Activated T-helper 1 cell treated with anti-CD3 and anti-CD28 coated beads, Interleukin-12 subunit alpha, Interleukin-12 subunit beta, Interleukin-2, Interleukin-4 antibody, amounts not matched to agents 30 ng/mL and 10 ng/mL and 1 ng/mL, durations not matched to agents 14 hours and 24 hours and 36 hours (primary cell): ENCODE results near the gene CASTOR1. TPM values are rescaled to one million over a fixed set of nuclear protein-coding genes. Genes with fewer than 3 reads are reported as not detected.

Source experiments
- DNase-seq: peaks from one replicate; pipeline ENCODE4 v3.0.0; 2021; ENCODE audit warnings: low spot score
- H3K27ac Mint-ChIP-seq: one replicate; pipeline ENCODE4 v1.8.0; 2021; ENCODE audit warnings: mild to moderate bottlenecking, mixed read lengths
- H3K27me3 Mint-ChIP-seq: one replicate; pipeline ENCODE4 v1.8.0; 2022; ENCODE audit warnings: mild to moderate bottlenecking, moderate library complexity, mixed read lengths; ENCODE audit not compliant: insufficient read depth
- H3K36me3 Mint-ChIP-seq: one replicate; pipeline ENCODE4 v1.8.0; 2021; ENCODE audit warnings: low read depth, mixed read lengths
- H3K4me1 Mint-ChIP-seq: one replicate; pipeline ENCODE4 v1.8.0; 2021; ENCODE audit warnings: low read depth, mixed read lengths
- H3K4me3 Mint-ChIP-seq: one replicate; pipeline ENCODE4 v1.8.0; 2021; ENCODE audit warnings: mild to moderate bottlenecking, moderate library complexity, mixed read lengths
- H3K9me3 Mint-ChIP-seq: one replicate; pipeline ENCODE4 v1.8.0; 2021; ENCODE audit warnings: mixed read lengths
- intact Hi-C: fragments of 100-400 bp; cut with micrococcal nuclease; formaldehyde crosslinking; loops from one replicate; pipeline ENCODE4 v1.15.1; 2024
- total RNA-seq: library from RNA; stranded (reverse); gene quantifications from 2 replicates; pipeline ENCODE4 v1.2.3, GENCODE V29; 2022

Gene CASTOR1
- total RNA-seq, 1 donor from 2014 or later = 8.8 TPM

DNA sequence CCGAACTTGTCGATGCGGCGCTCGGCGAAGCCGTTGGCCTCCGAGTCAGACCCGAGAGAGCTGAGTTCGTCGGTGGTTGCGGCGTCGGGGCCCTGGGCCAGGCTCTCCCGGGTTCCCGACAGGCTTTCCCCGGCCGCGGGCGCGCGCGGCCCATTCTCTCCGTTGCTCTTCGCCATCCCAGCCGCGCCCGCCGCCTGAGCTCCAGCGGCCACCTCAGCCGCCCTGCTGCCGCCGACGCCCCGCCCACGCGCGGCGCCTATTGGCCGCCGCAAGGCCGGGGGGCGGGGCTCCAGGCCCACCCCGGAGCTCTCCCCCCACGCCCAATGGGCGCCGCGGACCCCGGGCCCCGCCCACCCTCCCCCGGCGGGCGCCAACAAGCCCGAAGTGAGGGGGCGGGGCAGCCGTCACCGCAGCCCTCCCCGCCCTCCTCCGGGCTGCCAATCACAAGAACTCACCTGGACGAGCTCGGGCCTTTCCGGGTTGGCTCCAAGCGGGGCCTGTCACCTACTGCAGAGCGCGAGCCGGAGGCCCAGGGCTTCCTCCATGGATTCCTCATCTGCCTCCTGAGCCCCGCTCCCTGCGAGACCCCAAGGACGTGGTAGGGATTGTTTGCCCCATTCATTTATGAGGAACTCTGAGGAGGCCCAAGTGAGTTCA is 37.5 kb upstream of the CASTOR1 start, which contains the start of gene TBC1D10A:
TBC1D10A (minus strand) TSS at position 236 of the 657 bp plus-strand sequence; CDS start at position 176, 60 bp downstream.
- Mint-ChIP-seq H3K9me3 (no peaks in the 10 kb centered on the region), H3K4me1 (peaks cover 48% of the 10 kb centered on the region), H3K4me3 (peak within 1 kb of the TSS; percentile 89), H3K36me3 (peaks cover 20% of the 10 kb centered on the region), H3K27ac (peak within 1 kb of the TSS; percentile 60), H3K27me3 (no peaks in the 10 kb centered on the region)
- DNase-seq = peak; percentile 90
- intact Hi-C loops = loop anchor here (1.0 to 2.0 kb wide), 6 partner anchors 22 to 98 kb away; partner anchors contain the start of genes CASTOR1, MTFP1, RNF215 and SF3A1

DNA sequence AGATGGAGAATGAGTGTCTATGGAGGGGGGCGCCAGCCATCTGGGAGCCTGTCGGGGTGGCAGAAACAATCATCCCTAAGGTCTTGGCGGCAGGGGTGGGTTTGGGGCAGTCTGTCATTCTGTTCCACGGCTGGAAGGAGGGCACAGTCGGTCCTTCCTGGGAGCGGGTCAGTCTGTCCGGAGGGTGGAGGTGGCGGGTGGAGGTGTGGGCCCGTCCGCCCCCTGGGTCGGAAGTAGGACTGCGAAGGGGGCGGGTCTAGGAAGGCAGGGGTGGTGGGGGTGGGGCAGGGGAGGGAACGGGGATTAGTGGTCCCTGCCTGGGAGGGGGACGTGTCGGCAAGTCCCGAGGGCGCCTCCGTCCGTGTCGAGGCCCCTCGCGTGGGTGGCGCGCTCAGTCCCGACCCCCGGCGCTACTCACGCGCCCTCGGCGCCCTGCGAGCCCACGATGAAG is 37.0 kb upstream of the CASTOR1 start:
- peak overlapping the region; percentile 89 for H3K4me3 Mint-ChIP-seq
- DNase-seq = no peak
- H3K4me1 Mint-ChIP-seq = peaks cover 54% of the 10 kb centered on the region
- H3K9me3 Mint-ChIP-seq = no peaks in the 10 kb centered on the region
- H3K27ac Mint-ChIP-seq = peak overlapping the region; percentile 44
- intact Hi-C loops = loop anchor here (1.0 to 2.0 kb wide), 3 partner anchors 37 to 99 kb away; partner anchors contain the start of genes CASTOR1 and MTFP1
- peaks cover 20% of the 10 kb centered on the region for H3K36me3 Mint-ChIP-seq
- H3K27me3 Mint-ChIP-seq = no peaks in the 10 kb centered on the region

GRCh38 chr22:30325724-30326254 is 36.5 kb upstream of the CASTOR1 start:
- peak overlapping the region; percentile 44 for H3K27ac Mint-ChIP-seq
- H3K36me3 Mint-ChIP-seq = peaks cover 20% of the 10 kb centered on the region
- H3K4me3 Mint-ChIP-seq = peak overlapping the region; percentile 89
- no peaks in the 10 kb centered on the region for H3K9me3 Mint-ChIP-seq
- no peak for DNase-seq
- intact Hi-C loops = loop anchor here (1.0 to 2.0 kb wide), 3 partner anchors 36 to 99 kb away; partner anchors contain the start of genes CASTOR1 and MTFP1
- no peaks in the 10 kb centered on the region for H3K27me3 Mint-ChIP-seq
- H3K4me1 Mint-ChIP-seq = peaks cover 56% of the 10 kb centered on the region

DNA sequence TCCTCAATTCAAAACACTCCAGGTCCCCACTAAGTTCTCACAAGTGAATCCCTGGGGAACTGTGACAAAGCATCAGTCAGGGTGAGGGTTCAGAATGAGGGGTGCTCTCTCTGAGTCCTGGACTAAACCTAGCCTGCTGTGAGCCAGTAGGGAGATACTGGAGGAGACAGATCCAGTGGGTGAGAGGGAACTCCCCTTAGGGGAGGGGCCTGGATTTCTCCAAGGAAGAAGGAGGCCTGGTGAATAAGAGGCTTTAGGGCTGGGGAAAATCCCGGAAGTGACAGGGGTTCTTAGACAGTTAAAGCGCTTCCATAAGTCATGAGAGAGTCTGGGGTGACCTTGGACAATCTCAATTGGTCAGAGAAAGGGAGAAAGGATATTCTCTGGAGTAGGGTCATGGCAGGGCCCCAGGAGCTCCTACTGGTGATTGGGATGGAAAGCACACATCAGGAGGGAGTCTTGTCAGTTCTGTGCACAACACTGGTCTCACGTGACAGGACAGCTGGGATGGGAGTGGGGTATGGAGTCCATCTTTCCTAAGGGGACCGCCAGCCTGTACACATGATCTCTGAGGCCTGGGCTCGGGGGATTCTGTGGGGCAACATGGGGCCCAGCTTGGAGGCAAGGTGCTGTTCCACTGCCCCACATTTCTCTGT is 35.9 kb upstream of the CASTOR1 start:
- H3K4me3 Mint-ChIP-seq = peak overlapping the region; percentile 89
- H3K9me3 Mint-ChIP-seq = no peaks in the 10 kb centered on the region
- H3K27ac Mint-ChIP-seq = peak overlapping the region; percentile 44
- no peak for DNase-seq
- H3K27me3 Mint-ChIP-seq = no peaks in the 10 kb centered on the region
- H3K4me1 Mint-ChIP-seq = peaks cover 62% of the 10 kb centered on the region
- intact Hi-C loops = no loop called here
- peaks cover 21% of the 10 kb centered on the region for H3K36me3 Mint-ChIP-seq

GRCh38 chr22:30324014-30324730 is 34.9 kb upstream of the CASTOR1 start:
- Mint-ChIP-seq H3K4me1 (peaks cover 72% of the 10 kb centered on the region), H3K27ac (peak overlapping the region; percentile 44), H3K27me3 (no peaks in the 10 kb centered on the region), H3K9me3 (no peaks in the 10 kb centered on the region), H3K36me3 (peaks cover 21% of the 10 kb centered on the region), H3K4me3 (peak overlapping the region; percentile 89)
- peak; percentile 49 for DNase-seq
- intact Hi-C loops = no loop called here

DNA sequence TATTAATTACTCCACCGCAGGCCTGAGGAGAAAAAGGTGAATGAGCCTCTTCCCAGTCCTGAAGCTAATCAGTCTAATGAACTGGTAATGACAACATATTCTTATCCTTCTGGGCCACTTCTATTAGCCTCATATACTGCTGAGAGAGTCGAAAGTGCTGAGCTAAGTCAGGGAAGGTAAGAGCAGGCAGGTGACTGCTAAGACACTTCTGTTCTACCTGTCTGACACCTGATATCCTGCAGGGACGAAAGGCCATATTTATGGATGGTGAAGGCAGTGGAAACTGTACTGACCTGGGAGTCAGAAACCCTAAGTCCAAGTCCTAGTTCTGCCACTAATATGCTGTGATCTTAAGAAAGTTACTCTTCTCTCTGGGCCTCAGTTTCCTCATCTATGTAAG is 33.9 kb upstream of the CASTOR1 start:
- no peaks in the 10 kb centered on the region for H3K27me3 Mint-ChIP-seq
- H3K4me1 Mint-ChIP-seq = peaks cover 82% of the 10 kb centered on the region
- DNase-seq = no peak
- H3K27ac Mint-ChIP-seq = peak overlapping the region; percentile 25
- H3K4me3 Mint-ChIP-seq = no peak overlapping the region
- peaks cover 24% of the 10 kb centered on the region for H3K36me3 Mint-ChIP-seq
- H3K9me3 Mint-ChIP-seq = no peaks in the 10 kb centered on the region
- intact Hi-C loops = no loop called here

DNA sequence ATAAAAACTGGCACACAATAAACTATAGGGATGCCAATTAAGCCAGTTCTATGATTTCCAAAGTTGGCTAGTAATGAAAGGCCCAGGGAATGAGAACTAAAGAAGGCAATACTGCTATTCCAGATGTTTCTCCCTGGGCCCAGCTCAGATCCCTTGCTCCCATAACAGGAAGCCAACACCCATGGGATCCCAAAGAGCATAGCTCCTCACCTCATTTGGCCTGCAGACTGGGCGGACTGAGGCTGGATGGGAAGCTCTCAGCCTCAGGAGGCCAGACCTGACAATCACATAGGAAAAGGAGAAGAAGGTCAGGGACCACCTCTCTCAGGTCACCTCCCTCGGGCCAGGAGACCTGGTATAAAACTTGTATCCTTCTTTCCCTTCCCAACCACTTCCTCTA is 32.2 kb upstream of the CASTOR1 start:
- Mint-ChIP-seq H3K4me1 (peaks cover 83% of the 10 kb centered on the region), H3K9me3 (no peaks in the 10 kb centered on the region), H3K27me3 (no peaks in the 10 kb centered on the region), H3K36me3 (peaks cover 24% of the 10 kb centered on the region), H3K4me3 (no peak overlapping the region), H3K27ac (peak overlapping the region; percentile 37)
- intact Hi-C loops = no loop called here
- no peak for DNase-seq

- no peak overlapping the region for H3K4me3 Mint-ChIP-seq
- H3K36me3 Mint-ChIP-seq = peaks cover 24% of the 10 kb centered on the region
- no peaks in the 10 kb centered on the region for H3K9me3 Mint-ChIP-seq
- H3K27me3 Mint-ChIP-seq = no peaks in the 10 kb centered on the region
- H3K27ac Mint-ChIP-seq = peak overlapping the region; percentile 36
- DNase-seq = no peak
- peaks cover 86% of the 10 kb centered on the region for H3K4me1 Mint-ChIP-seq
- intact Hi-C loops = no loop called here
These were observed 30.8 kb upstream of the CASTOR1 start for GRCh38 chr22:30320021-30320556.

DNA sequence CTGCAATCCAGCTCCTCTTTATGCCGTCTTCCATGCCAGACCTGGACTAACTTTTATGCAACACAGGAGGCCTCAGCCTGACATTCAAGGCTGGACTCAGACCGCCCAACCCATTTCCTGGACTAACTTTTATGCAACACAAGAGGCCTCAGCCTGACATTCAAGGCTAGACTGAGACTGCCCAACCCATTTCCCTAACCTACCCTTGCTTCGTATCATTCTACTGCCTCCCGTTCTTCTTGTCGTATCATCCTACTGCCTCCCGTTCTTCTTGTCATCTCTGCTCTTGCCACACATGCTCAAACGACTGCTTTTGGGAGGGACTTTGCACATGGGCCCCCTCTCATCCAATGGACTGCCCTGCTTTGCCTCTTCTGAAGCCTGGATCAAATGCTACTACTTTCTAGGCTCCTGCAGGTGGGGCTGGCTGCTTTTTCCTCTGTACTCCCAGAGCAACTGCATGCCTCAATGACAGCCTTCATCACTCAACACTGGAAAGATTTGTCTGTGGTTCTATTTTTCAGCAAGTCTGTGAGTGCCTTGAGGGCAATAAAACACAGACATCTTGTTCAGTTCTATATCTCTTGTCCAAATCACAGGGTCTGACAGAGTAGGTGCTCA is 29.6 kb upstream of the CASTOR1 start:
- H3K27me3 Mint-ChIP-seq = no peaks in the 10 kb centered on the region
- H3K27ac Mint-ChIP-seq = no peak overlapping the region
- H3K4me1 Mint-ChIP-seq = peaks cover 86% of the 10 kb centered on the region
- intact Hi-C loops = no loop called here
- H3K36me3 Mint-ChIP-seq = peaks cover 22% of the 10 kb centered on the region
- no peaks in the 10 kb centered on the region for H3K9me3 Mint-ChIP-seq
- no peak overlapping the region for H3K4me3 Mint-ChIP-seq
- DNase-seq = no peak

DNA sequence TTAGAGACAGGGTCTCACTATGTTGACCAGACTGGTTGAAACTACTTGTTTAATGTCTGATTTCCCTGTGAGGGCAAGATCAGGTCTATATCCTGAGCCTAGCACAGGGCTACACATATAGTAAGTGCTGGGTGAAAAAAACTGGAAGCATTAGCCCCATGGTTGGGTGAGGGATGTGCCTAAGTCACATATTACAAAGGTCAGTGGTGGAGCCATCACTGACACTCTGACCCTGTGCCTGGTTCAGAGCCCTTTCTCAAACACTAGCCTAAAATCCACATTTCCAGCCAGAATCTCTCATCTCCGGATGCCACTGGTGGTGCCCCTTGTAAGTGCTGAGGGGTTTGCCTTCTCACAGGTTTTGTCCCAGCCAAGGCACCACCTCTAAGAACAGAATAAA is 28.5 kb upstream of the CASTOR1 start:
- no peak for DNase-seq
- Mint-ChIP-seq H3K9me3 (no peaks in the 10 kb centered on the region), H3K4me1 (peaks cover 83% of the 10 kb centered on the region), H3K27me3 (no peaks in the 10 kb centered on the region), H3K4me3 (no peak overlapping the region), H3K36me3 (peaks cover 19% of the 10 kb centered on the region), H3K27ac (no peak overlapping the region)
- intact Hi-C loops = no loop called here

GRCh38 chr22:30315962-30316576 is 26.8 kb upstream of the CASTOR1 start:
- Mint-ChIP-seq H3K9me3 (no peaks in the 10 kb centered on the region), H3K4me1 (peaks cover 89% of the 10 kb centered on the region), H3K27ac (no peak overlapping the region), H3K36me3 (peaks cover 22% of the 10 kb centered on the region), H3K27me3 (no peaks in the 10 kb centered on the region), H3K4me3 (peak overlapping the region; percentile 32)
- DNase-seq = no peak
- intact Hi-C loops = loop anchor here (1.0 kb wide), 1 partner anchor 10 kb away; no protein-coding TSS in a partner anchor

- Mint-ChIP-seq H3K4me3 (peak overlapping the region; percentile 45), H3K27ac (peak overlapping the region; percentile 66), H3K9me3 (no peaks in the 10 kb centered on the region), H3K4me1 (peaks cover 91% of the 10 kb centered on the region), H3K36me3 (peaks cover 17% of the 10 kb centered on the region), H3K27me3 (no peaks in the 10 kb centered on the region)
- intact Hi-C loops = loop anchor here (1.0 kb wide), 1 partner anchor 9 kb away; no protein-coding TSS in a partner anchor
- DNase-seq = peak; percentile 36
These were observed 25.6 kb upstream of the CASTOR1 start for GRCh38 chr22:30314915-30315314.
